Endothelial cell of umbilical vein (primary cell): Measurements from ENCODE around the gene KIAA1614.

Experiments
- CTCF ChIP-seq, 2 donors: IDR thresholded peaks; 1 replicate in 1 of 2; 2 replicates in 1 of 2; pipeline ENCODE4 v1.5.1; 2011; ENCODE audit warnings: low read length in 2 of 2, mild to moderate bottlenecking in 2 of 2, moderate library complexity in 2 of 2, control low read depth in 1 of 2, inconsistent platforms in 1 of 2, low read depth in 1 of 2; ENCODE audit not compliant: insufficient read depth in 1 of 2; ENCODE audit errors: extremely low read depth in 1 of 2
- EZH2 ChIP-seq: IDR thresholded peaks from 2 replicates; pipeline ENCODE4 v1.6.1; 2012; ENCODE audit warnings: borderline replicate concordance, low read depth, mild to moderate bottlenecking, moderate library complexity, low read length, inconsistent platforms; ENCODE audit not compliant: severe bottlenecking
- JUN ChIP-seq: IDR thresholded peaks from 2 replicates; pipeline ENCODE4 v1.6.1; 2011; ENCODE audit warnings: borderline replicate concordance, low read depth; ENCODE audit not compliant: insufficient read length, insufficient read depth
- MAX ChIP-seq: IDR thresholded peaks from 2 replicates; pipeline ENCODE4 v1.6.1; 2011; ENCODE audit not compliant: insufficient read depth, insufficient read length
- MYC ChIP-seq: IDR thresholded peaks from one replicate; pipeline ENCODE4 v1.6.1; 2011; ENCODE audit warnings: mild to moderate bottlenecking, low read depth, low read length
- POLR2A ChIP-seq: IDR thresholded peaks from 2 replicates; pipeline ENCODE4 v1.6.1; 2012; ENCODE audit warnings: low read depth, mild to moderate bottlenecking, control low read depth, low read length
- POLR2AphosphoS5 ChIP-seq: IDR thresholded peaks from 2 replicates; pipeline ENCODE4 v1.6.1; 2012; ENCODE audit warnings: low read depth, mild to moderate bottlenecking, control low read depth, low read length, moderate library complexity; ENCODE audit not compliant: insufficient read depth

GRCh38 chr1:180921891-180922630 lies 9.4 kb downstream of the KIAA1614 start:
- TF ChIP-seq CTCF (IDR thresholded peaks at IDR 0.05; ENCODE audit: extremely low read depth in 1 of 2, insufficient read depth in 1 of 2, low read depth in 1 of 2, low read length in 2 of 2) (no peak), POLR2A (no peak), POLR2AphosphoS5 (no peak), EZH2 (no peak), JUN (no peak), MAX (no peak), MYC (no peak)
